Left forelimb (tissue), 1 donor: Measurements from ENCODE around the gene C1R.

ENCODE experiments used
- DNase-seq: peaks from one replicate; pipeline ENCODE4 v3.0.0-alpha.2; 2018; ENCODE audit warnings: low spot score

Gene C1R

GRCh38 chr12:7092229-7092985 is at the start of gene C1R:
Gene C1R (minus strand): TSS chr12:7092445. CDS start chr12:7092388, 57 bp downstream.
- DNase-seq = peak; percentile 83

DNA sequence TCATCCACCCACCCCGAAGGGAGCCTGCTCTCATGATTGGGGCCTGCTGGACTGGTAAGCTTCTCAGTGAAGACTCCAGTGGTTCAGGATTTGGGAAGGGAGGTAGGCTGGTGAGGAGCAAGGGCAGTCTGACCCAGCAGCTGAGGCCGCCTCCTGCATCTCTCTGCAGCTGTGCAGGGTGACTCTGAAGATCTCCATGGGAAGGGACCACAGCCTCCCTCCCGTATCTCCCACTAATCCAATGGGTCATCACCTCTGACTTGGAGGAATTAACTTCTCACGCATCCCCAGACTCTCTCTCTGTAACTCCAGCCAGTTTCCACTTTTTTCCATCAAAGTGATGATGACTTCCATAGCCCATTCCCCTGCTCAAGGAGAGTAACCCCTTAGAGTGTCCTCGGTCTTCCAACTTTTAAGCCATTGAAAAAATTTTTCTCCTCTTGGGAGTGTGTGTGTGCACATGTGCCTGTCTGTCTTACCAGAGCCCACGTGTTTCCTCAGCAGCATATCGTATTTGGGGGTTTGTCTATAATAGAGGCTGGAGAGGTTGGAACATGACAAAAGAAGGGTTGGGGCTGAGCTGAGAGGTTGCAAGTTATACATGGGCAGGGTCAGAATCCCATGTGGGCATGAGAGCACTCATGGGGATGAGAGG is 49.2 kb upstream of the C1R start:
- no peak for DNase-seq

DNA sequence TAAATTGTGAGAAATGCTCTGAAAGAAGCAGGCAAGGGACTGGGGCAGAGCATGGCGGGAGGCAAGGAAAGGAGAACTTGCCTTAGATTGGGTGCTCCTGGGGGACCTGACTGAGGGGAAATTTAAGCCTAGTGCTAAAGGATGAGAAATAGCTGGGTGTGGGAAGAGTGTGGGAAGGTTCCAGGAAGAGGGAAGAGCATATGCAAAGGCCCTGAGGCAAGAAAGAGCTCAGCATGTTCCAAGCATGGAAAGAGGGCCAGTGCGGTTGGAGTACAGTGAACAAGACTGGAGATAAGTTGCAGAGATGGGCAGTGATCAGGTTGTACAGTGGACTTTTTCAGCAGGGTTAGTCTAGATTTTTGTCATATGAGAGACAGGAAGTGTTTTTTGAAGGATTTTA is 47.0 kb upstream of the C1R start:
- no peak for DNase-seq

DNA sequence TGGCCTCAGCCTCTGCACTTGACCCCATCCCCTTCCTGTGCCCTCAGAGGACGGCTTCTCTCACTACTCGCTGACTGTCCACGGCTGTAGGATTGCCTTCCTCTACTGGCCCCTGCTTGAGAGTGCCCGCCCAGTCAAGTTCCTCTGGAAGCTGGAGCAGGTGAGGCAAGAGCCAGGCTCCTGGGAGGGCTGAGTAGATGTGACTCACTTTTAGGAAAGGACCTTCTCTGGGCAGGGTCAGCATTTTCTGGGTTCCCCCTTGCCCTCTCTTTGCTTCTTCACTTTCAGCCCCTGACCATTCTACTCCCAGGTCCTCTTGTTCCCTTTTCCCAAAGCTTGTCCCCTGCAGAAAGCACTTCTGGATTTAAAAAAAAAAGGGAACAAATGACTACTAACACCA is 45.7 kb upstream of the C1R start:
- no peak for DNase-seq

- DNase-seq = no peak
Observed at GRCh38 chr12:7136676-7137075, 44.4 kb upstream of the C1R start.

DNA sequence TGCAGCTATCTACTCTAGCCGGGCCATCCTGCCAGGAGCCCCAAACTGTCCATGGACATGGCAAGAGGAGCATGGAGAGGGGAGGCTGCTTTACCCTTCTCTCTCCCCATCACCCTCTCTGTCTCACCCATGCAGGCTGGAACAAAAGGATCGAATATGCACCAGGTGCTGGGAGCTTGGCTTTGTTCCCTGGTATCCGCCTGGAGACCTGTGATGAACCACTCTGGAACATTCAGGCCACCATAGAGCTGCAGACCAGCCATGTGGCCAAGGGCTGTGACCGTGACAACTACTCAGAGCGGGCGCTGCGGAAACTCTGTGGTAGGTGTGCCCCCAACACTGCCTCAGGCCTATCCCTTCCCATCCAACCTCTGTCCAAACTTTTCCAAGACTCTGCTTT is 43.8 kb upstream of the C1R start:
- no peak for DNase-seq

GRCh38 chr12:7134396-7135166 is 42.3 kb upstream of the C1R start:
- DNase-seq = no peak

- DNase-seq = no peak
Observed at GRCh38 chr12:7131502-7131866, 39.2 kb upstream of the C1R start.

DNA sequence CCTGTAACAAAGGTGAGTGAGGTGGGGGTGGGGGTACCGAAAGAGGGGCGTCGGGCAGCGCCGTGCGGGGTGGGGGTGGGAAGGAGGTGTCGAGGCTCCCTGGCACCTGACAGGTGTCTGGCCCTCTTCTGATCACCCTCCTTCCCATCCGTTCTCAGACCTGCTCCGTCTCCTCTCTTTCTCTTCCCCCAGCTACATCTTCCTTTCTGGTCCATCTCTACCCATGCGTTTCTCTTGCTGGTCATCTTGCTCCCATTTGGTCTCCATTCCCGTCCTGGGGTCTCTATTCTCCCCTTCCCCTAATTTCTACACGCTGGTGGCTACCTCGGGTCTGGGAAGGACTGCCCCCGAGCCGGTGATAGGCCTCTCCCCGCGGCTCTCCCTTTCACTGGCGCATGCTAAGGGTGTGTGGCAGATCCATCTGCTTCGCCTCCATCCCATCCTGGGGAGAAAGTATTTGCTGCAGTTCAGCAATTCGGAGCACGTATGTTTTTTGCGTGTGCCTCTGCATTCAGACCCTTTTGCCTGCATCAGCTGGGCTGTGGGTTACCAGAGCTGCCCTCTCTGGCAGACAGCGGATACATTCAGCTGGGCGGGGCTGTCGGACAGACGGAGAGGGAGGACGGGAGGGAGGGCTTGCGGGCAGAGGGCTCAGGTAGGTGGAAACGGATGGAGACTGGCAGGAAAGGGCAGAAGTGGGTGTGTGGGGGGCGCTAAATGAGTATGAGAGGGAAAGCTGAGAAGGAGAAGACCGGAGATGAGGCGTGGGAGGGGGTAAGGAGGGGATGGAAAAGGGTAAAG is 38.7 kb upstream of the C1R start:
- no peak for DNase-seq

- DNase-seq = peak; percentile 92
Observed at GRCh38 chr12:7129872-7130691, 37.8 kb upstream of the C1R start, which contains the start of gene CLSTN3. Gene CLSTN3 (plus strand): TSS chr12:7130371. CDS start chr12:7130649, 278 bp downstream.

GRCh38 chr12:7129287-7129871 is 37.1 kb upstream of the C1R start:
- DNase-seq = no peak

- DNase-seq = no peak
Observed at GRCh38 chr12:7128681-7129286, 36.5 kb upstream of the C1R start, which contains the start of gene RBP5. Gene RBP5 (minus strand): TSS chr12:7128889. CDS start chr12:7128775, 114 bp downstream.

- no peak for DNase-seq
Observed at GRCh38 chr12:7127916-7128626, 35.8 kb upstream of the C1R start.

- DNase-seq = no peak
Observed at GRCh38 chr12:7125632-7126227, 33.5 kb upstream of the C1R start.

DNA sequence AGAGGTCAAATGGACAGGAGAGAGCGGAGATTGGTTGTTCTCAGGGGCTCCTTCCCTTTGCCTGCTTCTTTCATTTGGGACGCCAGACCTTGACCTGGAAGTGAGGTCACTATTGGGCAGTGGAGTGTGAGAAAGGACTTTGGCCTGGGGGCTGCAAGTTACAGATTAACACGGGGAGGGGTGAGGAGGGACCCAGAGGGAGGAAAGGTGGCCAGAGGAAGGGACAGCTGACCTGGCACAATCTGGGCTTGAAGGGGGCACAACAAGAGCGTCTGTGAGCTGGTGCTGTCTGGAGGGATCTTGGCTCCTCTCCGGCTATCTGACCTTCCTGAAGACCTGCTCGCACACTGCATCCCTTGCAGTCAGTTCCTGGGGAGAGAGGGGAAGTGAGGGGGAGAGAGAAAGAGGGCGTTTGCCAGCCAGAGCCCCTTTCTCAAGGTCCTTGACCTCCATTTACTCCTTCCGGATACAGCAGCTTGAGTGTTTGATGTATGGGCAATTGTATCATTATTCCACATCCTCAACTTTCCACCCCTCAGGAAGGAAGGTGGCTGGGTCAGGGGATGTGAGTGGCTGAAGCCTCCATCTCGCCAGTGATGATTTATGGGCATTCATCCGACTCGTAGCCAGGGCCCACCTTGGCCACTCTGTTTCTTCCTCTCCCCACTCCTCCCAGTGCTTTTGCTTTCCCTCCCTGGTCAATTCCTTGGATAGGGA is 31.7 kb upstream of the C1R start:
- DNase-seq = no peak

- no peak for DNase-seq
Observed at GRCh38 chr12:7122811-7123769, 30.8 kb upstream of the C1R start.

DNA sequence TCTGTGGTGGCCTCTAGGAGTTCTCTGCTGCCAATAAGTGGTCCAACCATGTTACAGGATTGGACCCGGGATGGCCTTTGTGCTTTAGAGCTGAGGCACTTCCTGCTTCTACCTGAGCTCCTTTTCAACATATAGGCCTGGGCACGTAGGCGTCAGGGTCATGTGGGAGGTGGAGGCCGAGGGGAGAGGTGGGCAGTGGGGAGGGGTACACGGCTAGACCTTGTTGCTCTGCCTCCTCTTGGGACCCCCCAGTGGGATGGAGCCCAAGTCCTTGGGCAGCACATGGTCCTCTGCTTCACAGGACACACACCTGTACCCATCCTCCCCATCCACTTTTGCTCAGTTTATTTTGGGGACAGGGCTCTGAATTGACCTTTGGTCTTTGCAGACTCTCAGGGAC is 29.1 kb upstream of the C1R start:
- no peak for DNase-seq
